ENCODE results near the gene SOD2. TPM values are rescaled to one million over a fixed set of nuclear protein-coding genes. Genes with fewer than 3 reads are reported as not detected.

Gene SOD2
- total and polyA plus RNA-seq, 2 of the 13 experiments (the other 11 are each of a cell fraction or from before 2014, with no cell fraction given), result 304 to 309 TPM

DNA sequence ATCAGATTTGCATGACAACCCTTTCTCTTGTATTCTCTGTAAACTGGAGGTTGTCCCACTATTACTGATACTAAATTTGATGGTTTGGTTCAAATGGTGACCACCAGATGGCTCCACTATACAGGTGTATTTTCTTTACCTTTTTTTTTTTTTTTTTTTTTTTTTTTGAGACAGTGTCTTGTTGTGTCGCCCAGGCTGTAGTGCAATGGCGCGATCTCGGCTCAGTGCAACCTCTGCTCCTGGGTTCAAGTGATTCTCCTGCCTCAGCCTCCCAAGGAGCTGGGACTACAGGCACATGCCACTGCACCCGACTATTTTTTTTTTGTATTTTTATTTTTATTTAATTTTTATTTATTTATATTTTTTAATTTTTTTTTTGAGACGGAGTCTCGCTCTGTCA, 27.7 kb upstream of the SOD2 start:
- in situ Hi-C loops (cut with HindIII; ENCODE audit: extremely low pct_ligation_motif_present, low pct_unique_long_range_greater_than_20kb) (no loop called here), intact Hi-C loops (cut with micrococcal nuclease; ENCODE audit: unreplicated experiment) (loop anchor here (1.0 kb wide), 1 partner anchor 29 kb away; no protein-coding TSS in a partner anchor)
- POLR2A ChIA-PET, result interaction anchor here (1.1 to 9.1 kb wide), 3 partner anchors 28 to 69 kb away, joined by 3 to 144 read pairs (median 6); partner anchors contain the start of genes MRPL18, SOD2 and TCP1
- 0 out of 2 replicates have a peak, but pooled peaks have one; percentile 19 for TF ChIP-seq ZGPAT (CRISPR knock-in tag; IDR thresholded peaks at IDR 0.05)
- no peak for TF ChIP-seq KDM4B (CRISPR knock-in tag; IDR thresholded peaks at IDR 0.05)
- peak; percentile 24; the same call in 1 of the 2 replicates for TF ChIP-seq ZBTB33 (CRISPR knock-in tag; IDR thresholded peaks at IDR 0.05)
- peak; percentile 56 for TF ChIP-seq CTCF (CRISPR knock-in tag; IDR thresholded peaks at IDR 0.05)
- no peak for TF ChIP-seq ATRX (CRISPR knock-in tag; IDR thresholded peaks at IDR 0.05; ENCODE audit: borderline replicate concordance)
- 0 out of 2 replicates have a peak, but pooled peaks have one; percentile 36 for TF ChIP-seq HOXA5 (CRISPR knock-in tag; IDR thresholded peaks at IDR 0.05)
- TF ChIP-seq TMF1 (CRISPR knock-in tag; IDR thresholded peaks at IDR 0.05; ENCODE audit: low read depth), result no peak
- TF ChIP-seq SMC3 (IDR thresholded peaks at IDR 0.05; ENCODE audit: low read length), result peak; percentile 57
- TF ChIP-seq, protein P1, sequence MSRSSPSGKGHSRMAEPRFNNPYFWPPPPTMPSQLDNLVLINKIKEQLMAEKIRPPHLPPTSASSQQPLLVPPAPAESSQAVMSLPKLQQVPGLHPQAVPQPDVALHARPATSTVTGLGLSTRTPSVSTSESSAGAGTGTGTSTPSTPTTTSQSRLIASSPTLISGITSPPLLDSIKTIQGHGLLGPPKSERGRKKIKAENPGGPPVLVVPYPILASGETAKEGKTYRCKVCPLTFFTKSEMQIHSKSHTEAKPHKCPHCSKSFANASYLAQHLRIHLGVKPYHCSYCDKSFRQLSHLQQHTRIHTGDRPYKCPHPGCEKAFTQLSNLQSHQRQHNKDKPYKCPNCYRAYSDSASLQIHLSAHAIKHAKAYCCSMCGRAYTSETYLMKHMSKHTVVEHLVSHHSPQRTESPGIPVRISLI (CRISPR knock-in tag; IDR thresholded peaks at IDR 0.05; ENCODE audit: borderline replicate concordance), result peak; percentile 96
- TF ChIP-seq MEIS1 (CRISPR knock-in tag; IDR thresholded peaks at IDR 0.05; ENCODE audit: borderline replicate concordance), result no peak
- no peak for TF ChIP-seq ZSCAN12 (CRISPR knock-in tag; IDR thresholded peaks at IDR 0.05)
- peak; percentile 48 for TF ChIP-seq STAG1 (CRISPR knock-in tag; IDR thresholded peaks at IDR 0.05)

More for the DNA sequence above, 27.7 kb upstream of the SOD2 start:
- Histone ChIP-seq H3K79me2 (ENCODE audit: insufficient read depth, low read length) (peaks cover 36% of the 10 kb centered on the region), H3K27ac (ENCODE audit: extremely low read length, insufficient read depth, low read length) (no peak overlapping the region), H3K36me3 (replicated peaks in 1 of 2; ENCODE audit: control insufficient read depth in 1 of 2, insufficient read depth in 2 of 2, low read length in 2 of 2) (no peaks in the 10 kb centered on the region), H3K27me3 (ENCODE audit: control insufficient read depth in 1 of 2, insufficient read depth in 2 of 2, low read length in 2 of 2) (no peaks in the 10 kb centered on the region), H2AFZ (ENCODE audit: low read length) (no peak overlapping the region), H3K4me1 (ENCODE audit: insufficient read depth, low read length) (peaks cover 22% of the 10 kb centered on the region), H3K4me2 (ENCODE audit: low read depth, low read length) (no peak overlapping the region), H3K9me3 (ENCODE audit: low read length) (no peaks in the 10 kb centered on the region), H3K9ac (ENCODE audit: insufficient read depth, low read depth, low read length) (no peak overlapping the region), H3K4me3 (replicated peaks in 1 of 3; ENCODE audit: insufficient read depth in 1 of 3, low read depth in 2 of 3, low read length in 3 of 3) (no peak overlapping the region), H4K20me1 (ENCODE audit: insufficient read depth, low read length) (peaks cover 4% of the 10 kb centered on the region; the same call in 1 of the 2 replicates)
- peak; percentile 82 for DNase-seq (ENCODE audit: low spot score)
- CTCF ChIA-PET (ENCODE audit: low intra/inter-chr PET ratio, low total read pairs), result interaction anchor here (0.6 to 1.5 kb wide), 2 partner anchors 38 to 91 kb away, joined by 3 read pairs; no protein-coding TSS in a partner anchor
- BruUV-seq (replicated peaks), result no TSS peak
- 46% methylated on average over 7 of the region's 7 CpGs for WGBS (ENCODE audit: low lambda C conversion rate)
- ATAC-seq, result peak; percentile 52
- FAIRE-seq, result peak; percentile 72
